ENCODE results near the gene RAB17.
"Not testable (repeated sequence)": the region's sequence is repeated elsewhere in the genome, so short reads cannot be mapped to it uniquely, and the experiment has no call there.

RAB17 gene

DNA sequence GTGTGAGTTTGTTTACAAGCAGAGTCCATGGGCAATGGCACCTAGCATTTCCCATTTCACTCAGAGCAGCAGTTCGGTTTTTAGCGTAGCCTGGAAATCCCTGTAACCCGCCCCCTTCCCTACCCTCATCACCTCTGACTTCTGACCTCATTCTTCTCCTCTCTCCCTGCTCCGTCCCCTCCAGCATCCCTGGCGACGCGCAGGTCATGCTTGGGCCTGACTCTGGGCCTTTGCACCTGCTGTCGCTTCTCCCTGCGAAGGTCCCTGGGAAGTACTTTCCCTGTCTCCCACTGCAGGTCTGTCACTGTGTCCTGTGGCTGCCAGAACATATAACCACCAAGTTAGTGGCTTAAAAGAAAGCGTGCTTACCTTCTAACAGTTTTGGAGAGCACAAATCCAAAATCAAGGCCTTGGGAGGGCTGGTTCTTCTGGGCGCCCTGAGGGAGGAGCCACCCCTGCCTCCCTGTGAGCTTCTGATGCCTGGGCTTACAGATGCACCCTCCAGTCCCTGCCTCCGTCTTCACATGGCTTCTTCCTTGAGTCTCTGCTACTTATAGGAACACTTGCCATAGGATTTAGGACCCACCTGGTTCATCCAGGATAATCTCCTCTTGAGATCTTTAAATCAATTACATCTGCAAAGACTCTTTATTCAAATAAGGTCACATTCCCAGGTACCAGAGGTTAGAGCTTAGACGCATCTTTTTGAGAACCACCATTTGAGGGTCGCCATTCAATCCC, 8.1 kb upstream of the RAB17 start:
- DNase-seq: no peak

DNA sequence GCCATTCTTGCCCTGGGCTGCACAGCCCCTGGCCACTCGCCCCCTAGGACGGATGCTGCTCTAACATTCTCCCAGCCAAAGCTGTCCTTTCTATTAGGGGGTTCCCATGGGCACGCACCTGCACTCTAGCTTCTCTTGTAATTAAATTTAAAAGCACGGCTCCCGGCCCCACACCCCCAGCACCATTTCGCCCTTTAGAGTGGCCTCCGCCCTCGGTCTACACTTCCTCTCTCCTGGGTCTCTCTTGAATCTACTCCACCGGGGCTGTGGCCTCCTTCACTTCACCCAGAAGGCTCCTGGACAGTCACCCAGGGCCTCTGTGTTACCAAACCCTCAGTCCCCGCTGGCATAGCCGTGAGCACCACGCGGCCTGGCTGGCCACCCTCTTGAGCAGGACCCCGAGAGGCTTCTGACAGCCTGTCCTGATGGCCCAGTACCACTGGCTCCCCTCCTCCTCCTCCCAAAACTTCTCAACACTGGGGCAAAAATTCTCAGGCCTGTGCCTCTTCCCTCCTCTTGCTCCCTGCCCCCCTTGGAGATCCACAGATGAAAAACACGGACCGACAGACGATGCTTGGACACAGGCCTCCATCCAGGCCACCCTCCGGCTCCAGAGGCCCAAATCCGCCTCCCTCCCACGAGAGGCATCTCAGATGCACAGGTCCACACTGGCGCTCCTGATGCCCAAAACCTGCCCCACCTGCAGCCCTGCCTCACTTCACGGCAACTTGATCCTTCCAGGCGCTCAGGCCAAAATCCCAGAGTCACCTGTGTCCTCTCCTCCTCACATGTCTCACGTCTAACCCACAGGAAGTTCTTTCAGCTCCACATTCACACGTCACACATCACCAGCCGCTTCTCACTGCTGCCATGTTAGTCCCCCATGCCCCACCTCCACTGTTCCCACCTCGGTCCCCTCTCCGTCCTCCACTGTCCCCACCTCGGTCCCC, 6.9 kb upstream of the RAB17 start:
- no peak for DNase-seq

DNA sequence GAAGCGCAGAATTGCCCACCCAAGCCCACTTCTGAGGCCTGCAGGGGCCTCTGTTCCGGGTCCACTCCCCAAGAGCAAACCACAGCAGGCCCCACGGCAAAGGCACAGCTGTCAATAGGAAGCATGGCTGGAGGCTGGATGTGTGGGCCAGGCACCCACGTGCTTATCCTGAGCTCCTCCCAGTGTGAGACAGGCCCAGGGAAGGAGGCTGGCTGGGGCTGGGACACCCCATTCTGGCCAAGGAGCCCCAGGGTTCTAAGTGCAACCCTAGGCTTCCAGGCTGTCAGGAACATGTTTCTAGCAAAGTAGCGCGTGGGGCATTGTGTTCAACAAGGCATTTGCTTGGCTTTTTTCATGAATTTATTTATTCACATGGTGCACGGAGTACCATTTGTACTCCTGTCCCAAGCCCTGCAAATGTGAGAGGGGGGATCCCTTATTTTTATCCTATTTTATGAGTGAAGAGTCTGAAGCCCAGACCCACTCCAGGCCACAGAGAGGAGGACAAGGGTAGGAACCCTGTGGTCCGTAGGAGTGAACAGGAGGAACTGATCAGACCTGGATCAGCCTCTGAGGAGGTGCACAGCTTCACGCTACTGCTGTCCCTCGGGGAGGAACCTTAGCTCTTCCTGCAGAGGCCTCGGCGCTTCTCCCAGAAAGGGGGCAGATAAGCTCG, 6.1 kb upstream of the RAB17 start:
- DNase-seq: no peak

DNA sequence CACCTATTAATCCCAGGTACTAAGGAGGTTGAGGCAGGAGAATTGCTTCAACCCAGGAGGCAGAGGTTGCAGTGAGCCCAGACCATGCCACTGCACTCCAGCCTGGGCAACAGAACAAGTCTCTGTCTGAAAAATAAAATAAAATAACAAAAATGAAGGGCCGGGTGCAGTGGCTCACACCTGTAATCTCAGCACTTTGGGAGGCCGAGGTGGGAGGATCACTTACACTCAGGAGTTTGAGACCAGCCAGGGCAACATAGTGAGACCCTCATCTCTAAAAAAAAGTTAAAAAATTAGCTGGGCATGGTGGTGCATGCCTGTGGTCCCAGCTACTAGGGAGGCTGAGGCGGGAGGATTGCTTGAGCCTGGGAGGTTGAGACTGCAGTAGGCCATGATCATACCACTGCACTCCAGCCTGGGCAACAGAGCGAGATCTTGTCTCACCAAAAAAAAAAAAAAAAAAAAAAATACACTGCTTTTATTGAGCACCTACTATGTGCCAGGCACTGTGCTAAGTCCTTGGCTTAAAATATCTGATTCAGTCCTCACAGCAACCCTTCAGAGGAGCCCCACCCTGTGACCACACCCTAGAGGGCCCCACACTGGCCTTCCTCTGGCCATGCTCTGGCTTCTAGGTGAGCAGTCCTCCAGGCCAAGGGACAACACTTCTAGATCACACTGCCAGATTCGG, 5.4 kb upstream of the RAB17 start:
- DNase-seq: not testable (repeated sequence)

DNA sequence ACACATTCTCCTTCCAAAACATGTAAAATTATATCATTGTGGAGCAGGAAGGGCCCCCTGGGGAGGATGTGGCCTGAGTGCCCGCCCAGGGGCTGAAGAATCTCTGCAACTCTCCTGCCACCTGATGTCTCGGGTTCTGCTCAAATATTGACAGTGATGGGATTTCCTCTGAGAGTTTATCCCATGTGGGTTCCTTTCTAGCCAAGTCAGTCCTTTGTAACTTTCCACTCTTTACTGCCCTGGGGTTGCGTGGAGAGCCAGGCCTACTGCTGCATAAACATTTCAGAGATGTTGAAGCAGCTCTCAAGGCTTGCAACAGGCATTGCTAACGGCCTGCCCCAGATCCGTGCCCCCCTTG, 4.0 kb upstream of the RAB17 start:
- DNase-seq: no peak

DNA sequence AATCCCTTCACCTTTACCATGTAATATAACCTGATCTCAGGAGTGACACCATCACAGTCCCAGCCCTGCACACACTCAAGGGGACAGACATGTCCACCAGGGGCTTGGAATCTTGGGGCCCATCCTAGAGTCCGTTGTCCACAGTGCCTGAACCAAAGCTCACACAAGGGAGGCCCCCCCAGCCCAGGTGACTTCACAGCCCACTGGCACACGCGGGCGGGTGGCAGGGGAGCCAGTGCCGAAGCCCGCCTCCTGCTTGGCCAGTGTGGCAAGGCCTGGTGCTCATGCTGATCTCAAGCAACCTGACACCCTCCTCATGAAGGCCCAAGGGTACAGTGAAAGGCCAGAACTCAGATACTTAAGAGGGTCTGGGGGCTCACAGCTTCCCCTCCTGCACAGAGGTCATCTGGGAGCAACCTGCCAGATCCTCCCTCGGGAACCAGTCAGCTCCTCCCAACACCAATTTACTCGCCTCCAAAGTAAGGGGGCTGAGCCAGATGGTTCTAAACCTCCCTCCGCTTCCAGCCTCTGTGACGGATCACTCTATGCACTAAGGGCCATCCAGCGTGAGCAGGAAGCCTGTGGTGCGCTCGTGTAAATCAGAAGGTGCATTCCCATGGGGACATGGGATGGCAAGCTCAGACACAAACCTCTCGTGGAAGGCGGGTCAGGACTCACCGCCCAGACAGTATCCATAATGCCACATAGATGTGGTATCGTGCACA, 3.2 kb upstream of the RAB17 start:
- peak; percentile 42 for DNase-seq

DNA sequence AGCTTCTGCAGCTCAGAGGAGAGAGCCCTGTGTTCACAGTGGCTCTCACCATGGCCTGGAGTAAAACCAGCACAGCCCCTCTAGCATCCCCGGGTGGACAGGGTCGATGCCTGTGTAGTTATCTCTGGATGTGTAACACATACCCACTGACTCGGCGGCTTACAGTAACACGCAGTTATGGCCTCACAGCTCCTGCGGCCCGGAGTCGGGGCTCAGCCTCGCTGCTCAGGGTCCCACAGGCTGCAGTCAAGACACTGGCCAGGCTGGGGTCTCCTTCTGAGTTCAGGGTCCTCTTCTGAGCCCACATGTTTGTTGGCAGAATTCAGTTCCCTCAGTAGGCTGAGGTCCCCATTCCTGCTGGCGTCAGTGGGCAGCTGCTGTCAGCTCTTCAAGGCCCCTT, 2.5 kb upstream of the RAB17 start:
- DNase-seq: no peak

DNA sequence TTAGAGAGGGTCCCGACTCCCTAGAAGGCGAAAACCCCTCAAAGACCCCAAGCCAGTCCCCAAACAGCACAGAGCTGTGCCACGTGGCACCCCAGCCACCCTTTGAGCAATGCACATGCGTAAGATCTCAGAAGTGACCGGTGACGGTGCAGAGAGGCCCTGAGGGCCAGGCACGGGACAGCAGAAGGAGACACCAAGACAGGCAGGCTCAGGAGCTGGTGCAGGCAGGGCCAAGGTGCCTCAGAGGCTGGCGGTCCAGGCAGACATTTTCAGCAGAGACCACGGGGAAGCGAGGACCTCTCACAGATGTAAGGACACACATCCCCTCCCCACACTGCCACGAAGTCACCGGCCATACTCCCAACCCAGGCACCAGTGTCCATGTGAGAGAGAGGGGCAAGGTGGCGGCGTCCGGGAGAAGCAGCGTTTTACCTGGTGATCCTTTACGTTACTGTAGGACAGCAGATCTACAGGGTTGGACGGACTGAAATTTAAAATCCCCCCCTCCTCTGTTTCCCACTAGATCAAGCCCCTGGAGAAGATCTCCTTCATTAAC, 2.0 kb upstream of the RAB17 start:
- DNase-seq: no peak

DNA sequence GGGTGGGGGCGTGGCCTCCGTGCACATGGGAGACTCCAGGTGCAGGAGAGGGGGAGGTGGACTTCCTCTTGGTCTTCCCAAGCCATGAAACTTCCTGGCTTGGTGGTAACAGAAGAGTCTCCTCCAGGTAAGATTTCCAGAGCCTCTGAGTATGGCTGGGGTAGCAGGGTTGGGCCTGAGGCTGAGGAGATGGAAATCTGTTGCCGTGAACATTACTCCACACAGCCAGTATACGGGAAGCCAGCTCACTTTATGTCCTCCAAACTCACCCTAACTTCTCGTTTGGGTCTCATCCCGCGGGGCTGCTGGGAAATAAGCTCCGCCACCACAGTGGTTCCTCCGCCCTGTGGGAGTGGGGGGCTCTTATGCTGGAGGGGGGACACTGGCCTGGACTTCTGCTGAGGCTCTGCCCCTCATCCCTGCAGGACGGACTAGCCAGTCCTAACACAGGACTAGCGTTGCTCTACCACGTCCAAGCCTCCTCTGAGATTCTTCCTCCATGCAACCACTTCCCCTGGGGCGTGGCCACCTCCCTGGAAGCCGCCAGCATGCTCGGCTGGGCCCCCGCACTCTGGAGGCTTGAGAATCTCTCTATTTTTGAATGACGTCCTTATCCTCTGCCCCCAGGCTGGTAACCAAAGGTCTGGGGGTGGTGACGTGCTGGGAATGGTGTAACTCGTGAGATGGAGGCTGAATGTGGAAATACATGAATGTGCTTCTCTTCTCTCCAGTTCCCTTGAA, 777 bp upstream of the RAB17 start:
- no peak for DNase-seq

DNA sequence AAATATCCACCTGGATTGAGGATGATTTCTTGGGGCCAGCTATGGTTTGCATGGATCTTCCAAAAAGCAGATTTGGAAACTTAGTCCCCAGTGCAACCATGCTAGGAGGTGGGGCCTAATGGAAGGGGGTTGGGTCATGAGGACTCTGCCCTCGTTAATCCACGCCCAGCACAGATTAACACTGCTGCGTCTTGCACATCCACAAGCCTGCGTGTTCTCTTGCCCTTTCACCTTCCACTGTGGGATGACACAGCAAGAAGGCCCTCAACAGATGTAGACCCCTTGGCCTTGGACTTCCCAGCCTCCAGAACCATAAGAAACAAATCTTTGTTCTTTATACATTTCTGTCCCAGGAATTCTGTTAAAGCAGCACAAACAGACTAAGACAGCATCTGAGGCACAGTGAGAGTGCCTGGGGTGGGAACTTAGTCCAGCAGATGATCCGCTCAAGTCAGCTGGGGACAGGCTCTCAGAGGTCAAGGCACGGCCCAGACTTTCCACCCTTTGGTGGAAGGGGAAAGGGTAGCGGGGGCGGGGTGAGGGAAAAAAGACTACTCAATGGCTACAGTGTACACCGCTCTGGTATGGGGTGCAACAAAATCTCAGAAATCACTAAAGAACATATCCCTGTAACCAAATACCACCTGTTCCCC, 2.4 kb downstream of the RAB17 start:
- DNase-seq: no peak

DNA sequence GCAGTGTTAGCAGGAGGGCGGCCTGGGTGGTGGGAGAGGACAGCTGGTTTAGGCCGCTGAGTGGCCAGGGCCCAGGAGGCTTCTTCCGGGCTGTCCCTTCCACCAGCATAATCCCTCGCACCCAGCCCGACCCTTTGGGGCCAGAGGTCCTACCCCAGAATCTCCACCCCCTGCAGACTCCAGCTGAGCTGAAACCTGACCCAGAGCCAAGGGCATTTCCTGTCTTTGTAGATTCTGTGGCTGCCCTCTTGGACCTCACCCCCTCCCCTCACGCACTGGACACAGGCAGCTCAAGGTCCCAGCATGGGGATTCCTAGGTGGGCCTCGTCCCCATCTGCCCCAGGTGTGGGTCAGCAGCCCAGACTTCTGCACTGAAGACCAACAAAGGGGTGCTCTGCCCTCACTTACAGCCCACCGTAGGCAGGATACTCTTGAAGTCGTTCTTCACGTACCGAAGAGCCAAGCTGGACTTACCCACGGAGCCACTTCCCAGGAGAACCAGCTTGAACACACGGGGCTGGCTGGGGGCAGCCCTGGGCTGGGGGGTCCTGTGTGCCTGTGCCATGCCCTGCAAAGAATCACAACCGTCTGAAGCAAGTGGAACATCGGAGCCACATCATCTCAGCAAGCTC, 4.8 kb downstream of the RAB17 start:
- DNase-seq: no peak

DNA sequence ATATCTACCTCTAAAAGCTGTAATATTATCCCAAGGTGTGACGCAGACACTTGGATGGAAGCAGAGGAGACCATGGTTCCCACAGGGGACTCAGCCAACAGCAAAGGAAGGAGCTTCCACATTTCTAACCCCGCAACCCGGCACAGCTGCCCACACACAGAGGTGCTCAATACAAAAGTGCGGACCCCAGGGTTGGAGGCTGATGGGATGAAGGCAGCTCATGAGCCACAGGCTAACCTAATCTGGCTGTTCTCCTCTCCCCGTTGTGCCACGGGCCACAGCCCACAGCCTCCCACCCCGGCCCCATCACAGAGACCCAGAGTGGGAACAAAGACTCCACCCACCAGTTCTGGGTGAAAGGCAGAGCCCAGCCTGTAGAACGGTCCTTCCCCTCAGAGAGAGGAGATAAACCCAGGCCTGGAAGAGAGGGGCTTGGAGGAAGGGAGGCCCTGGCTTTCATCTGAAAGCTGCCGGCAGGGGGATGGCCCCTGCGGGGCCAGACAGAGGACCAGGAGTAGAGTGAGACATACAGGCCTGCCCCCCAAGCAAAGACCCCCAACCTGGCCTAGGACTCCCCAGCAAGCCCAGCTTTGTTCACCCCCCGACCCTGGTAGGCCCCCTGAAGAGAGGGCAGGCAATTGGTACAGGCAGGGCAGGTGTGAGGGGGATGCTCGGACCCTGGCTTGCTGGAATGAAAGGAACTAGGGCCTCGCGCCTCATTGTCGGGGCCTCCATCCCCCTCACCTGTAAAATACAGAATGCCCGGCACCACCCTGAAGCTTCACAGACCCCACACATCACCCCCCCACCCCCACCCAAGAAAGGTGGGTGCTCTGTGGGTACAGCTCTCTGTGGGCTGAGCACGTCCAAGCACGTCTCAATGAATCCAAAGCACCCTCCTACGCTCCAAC, 6.9 kb downstream of the RAB17 start:
- no peak for DNase-seq

DNA sequence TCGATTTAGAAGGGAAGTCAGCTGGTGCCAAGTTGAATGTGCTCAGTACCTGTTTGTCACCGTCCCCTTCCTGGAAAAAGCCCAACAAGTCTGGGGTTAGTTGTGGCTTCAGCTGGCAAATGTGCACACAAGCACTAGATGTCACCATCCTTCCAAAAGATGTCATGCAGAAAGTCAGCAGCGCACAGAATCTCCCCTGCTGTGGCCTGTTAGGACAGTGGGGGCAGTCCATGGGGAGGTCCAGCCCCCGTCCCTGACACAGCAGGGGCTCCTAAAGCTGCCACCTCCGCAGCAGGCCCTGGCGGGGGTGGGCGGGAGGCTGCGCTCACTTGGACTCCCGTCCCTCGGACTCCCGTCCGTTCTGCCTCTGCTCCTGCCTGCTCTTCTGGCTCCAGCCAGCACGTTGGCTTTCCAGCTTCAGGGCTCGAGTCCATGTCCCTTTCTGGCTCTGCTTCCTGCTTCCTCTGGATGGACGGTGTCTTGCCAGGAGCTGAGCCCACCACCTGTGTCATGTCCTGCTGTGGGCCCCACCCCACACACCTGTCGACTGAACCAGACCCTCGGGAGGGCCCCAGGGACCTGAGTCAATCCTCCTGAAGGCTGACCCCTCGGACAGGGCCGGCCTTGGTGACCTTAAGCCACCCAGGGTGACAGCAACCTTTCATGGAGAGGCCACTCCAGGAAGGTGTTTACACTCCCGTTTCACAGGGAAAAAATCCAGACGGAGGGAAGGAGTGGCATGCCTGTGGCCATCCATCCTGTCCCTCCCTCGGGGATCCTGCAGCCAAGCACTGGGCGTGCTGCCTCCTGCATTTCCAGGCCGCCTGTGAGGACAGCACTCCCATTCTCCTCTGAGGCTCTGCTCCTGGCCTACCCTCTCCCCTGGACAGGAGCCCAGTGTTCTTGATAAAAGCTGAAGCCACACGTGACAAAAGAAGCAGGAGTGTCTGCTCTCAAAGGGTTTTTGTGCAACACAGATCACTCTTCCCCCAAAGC, 8.5 kb downstream of the RAB17 start:
- DNase-seq: peak; percentile 23

DNA sequence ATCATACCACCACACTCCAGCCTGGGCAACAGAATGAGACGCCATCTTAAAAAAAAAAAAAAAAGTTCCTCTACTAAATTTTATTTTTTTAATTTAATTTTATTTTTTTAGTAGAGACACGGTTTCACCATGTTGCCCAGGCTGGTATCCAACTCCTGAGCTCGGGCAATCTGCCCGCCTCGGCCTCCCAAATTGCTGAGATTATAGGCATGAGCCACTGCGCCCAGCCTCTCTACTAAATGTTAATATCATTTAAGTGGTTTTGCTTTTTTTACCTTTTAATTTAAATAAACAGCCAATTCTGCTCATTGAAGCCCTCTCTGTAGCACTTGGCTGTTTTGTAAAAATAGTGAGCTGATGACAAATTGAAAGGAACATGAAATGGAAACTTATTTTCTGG, 9.2 kb downstream of the RAB17 start:
- DNase-seq: no peak

DNA sequence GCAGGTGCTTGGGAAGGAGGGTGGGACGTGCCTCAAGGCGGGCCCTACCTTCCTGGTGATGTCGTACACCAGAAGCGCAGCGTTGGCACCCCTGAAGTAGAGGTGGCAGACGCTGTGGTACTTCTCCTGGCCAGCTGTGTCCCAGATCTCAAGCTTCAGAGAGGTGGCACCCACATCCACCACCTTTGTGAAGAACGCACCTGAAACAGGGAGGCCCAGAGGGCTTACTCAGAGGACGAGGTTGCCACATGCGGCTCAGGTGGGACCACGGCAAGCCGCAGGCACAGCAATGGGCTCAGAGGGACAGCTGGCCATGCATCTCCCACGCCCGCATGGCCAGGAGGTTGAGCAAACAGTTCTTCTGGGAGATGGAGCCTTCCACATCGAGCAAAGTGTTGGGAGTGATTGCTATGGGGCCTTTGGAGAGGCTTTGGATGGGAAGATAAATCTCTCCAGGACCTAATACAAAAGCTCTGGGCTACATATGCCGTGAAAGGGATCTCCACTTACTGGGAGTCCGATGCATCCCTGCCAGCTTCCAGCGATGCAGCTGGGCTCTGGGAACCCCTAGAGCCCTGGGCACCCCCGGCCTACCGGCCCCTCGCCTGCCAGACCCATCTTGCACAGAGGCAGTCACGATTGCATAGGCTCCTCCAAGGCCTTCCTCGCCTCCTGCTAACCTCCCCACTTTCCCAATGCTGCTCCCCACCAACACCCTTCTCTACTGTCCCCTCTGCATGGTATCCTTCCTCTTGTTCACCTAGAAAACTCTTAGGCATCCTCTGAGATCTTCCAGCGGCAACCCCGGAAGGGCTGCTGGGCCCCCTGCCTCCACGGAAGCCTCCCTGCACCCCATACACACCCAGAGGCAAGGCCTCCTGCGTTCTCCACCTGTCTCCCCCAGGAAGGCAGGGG, 12.3 kb downstream of the RAB17 start:
- DNase-seq: no peak

DNA sequence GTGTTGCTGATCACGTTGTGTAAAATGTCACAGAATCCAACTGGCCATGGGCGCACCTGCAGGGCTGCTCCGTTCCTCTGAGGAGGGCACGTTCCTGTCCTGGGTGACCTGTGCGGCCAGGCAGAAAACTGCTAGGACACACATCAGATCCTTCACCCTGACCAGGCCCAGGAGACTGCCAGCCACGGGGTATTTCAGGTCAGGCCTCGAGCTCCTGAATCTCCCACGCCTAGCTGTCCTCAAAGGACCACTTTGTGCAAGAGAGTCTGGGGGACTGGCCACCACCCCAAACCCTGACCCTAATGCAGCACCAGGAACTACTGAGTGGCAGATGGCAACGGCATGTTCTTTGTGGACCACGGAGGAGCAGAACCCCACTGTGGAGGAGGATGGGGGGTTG, 13.1 kb downstream of the RAB17 start:
- DNase-seq: no peak

DNA sequence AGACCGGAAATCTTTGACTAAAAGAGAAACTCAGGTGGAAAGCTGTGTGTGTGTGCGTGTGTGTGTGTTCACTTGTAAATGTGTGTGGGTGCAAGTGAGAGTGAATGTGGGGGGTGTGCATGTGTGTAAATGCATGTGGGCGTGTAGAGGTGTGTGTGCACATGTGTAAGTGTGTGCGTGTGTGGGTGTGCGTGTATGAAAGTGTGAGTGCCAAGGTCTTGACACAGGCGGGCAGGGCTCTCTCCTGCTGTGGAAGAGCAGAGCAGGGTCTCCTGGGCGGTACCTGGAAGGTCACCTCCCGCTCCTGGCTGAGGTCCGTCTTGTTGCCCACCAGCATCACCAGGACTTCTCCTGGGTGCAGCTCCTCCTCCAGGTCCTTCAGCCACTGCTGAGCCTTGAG, 13.6 kb downstream of the RAB17 start:
- DNase-seq: no peak
